ENCODE results near the gene MVK.

GRCh38 chr12:109598428-109598854 is 24.8 kb downstream of the MVK start:
- no peak for TF ChIP-seq EZH2 (IDR thresholded peaks at IDR 0.05; ENCODE audit: low read length)
- no peak for TF ChIP-seq CTCF (optimal IDR thresholded peaks at IDR 0.05 in 1 of 3, IDR thresholded peaks at IDR 0.05 in 1 of 3, conservative IDR thresholded peaks at IDR 0.05 in 1 of 3; ENCODE audit: extremely low read depth in 1 of 3, insufficient read depth in 2 of 3, low read length in 3 of 3)
